ENCODE data around the gene EGFR.

EGFR gene

DNA sequence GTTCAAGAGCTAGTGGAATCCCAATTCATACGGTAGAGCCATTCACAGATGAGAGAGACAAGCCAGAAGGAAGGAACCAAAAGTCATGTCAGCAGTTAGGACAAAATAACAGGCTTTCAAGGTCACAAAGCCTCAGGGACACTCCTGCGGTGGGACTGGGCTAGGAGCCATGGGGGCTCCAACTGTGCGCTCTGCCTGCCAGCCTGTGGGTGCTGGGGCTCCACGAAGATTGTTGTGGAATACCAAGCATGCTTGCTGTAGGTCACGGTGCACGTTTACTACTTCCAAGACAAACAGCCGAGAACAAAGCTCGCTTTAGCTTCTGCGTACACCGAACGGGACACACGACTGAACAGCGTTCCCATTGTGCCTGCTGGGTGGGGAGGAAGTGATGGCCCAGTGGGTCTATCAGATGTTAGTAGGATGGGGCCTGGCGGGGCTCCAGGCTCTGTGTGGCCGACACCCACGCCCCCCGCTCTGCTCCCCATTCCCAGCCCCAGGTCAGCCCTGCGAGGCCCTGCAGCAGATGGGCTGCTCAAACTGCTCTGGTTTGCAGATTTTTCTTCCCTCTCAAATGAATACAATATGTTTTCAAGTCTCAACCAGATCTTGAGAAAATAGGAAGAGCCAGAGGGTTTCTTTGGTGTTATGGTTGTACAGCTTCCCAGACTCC is 158.9 kb downstream of the EGFR start:
- no peak overlapping the region for H3K27ac ChIP-seq
- no peak for DNase-seq (ENCODE audit: low read depth, low spot score)

DNA sequence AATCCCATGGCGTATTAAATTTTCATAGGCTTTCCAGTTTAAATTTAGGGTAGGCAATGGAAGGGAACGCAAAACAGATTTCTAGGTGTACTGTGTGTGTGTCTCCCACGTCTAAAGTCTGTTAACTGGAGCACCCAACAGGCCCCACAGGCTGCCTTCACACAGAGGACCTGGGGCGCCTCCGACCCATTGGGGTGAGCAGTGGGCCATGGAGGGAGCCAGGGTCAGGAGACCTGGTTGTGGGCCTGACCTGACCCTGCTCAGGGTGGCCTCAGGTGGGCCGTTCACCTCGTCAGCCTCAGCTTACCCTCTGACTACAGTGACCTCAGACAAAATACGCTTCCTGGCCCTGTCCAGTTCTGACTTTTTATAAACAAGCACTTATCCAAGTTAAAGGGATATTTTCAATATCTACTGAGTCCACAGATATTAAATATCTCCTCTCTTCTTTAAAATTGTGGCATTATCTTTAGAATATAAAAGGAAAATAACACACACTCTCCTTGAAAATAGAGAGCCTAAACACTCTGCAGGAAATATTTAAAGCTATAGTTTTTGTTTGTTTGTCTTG is 159.6 kb downstream of the EGFR start:
- no peak for DNase-seq (ENCODE audit: low read depth, low spot score)

GRCh38 chr7:55178863-55179773 is 160.3 kb downstream of the EGFR start:
- no peak overlapping the region for H3K27ac ChIP-seq

More for the DNA sequence above, 159.6 kb downstream of the EGFR start:
- H3K27ac ChIP-seq, result no peak overlapping the region

DNA sequence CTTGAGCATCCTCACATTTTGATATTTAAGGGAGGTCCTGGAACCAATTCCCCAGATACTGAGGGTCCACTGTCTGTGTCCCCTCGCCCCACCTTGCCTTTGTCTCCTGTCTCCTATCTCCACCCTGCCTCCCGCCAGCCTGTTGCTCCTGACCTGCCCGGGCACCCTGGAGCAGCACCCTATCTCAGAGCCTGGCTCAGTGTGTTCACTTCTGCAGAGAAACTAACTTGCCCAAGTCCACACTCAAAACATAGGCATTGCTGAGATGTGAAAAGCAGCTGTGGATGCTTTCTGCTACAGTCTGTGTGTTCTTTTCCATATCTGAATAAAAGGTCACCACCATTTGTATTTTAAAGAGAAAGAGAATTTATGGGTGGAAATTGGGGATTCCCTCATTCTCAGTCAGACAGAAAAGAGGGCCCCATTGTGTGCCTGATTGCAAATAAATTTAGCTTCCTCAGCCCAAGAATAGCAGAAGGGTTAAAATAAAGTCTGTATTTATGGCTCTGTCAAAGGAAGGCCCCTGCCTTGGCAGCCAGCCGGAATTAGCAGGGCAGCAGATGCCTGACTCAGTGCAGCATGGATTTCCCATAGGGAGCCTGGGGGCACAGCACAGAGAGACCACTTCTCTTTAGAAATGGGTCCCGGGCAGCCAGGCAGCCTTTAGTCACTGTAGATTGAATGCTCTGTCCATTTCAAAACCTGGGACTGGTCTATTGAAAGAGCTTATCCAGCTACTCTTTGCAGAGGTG is 161.3 kb downstream of the EGFR start:
- H3K27ac ChIP-seq, result no peak overlapping the region
- no peak for DNase-seq (ENCODE audit: low read depth, low spot score)

More at GRCh38 chr7:55178863-55179773, 160.3 kb downstream of the EGFR start:
- no peak for DNase-seq (ENCODE audit: low read depth, low spot score)

DNA sequence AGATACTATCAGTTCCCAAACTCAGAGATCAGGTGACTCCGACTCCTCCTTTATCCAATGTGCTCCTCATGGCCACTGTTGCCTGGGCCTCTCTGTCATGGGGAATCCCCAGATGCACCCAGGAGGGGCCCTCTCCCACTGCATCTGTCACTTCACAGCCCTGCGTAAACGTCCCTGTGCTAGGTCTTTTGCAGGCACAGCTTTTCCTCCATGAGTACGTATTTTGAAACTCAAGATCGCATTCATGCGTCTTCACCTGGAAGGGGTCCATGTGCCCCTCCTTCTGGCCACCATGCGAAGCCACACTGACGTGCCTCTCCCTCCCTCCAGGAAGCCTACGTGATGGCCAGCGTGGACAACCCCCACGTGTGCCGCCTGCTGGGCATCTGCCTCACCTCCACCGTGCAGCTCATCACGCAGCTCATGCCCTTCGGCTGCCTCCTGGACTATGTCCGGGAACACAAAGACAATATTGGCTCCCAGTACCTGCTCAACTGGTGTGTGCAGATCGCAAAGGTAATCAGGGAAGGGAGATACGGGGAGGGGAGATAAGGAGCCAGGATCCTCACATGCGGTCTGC is 162.2 kb downstream of the EGFR start:
- no peak overlapping the region for H3K27ac ChIP-seq
- DNase-seq (ENCODE audit: low read depth, low spot score), result no peak

GRCh38 chr7:55181762-55182161 is 162.9 kb downstream of the EGFR start:
- no peak overlapping the region for H3K27ac ChIP-seq
- no peak for DNase-seq (ENCODE audit: low read depth, low spot score)

GRCh38 chr7:55183897-55184296 is 165.1 kb downstream of the EGFR start:
- no peak for DNase-seq (ENCODE audit: low read depth, low spot score)
- peak overlapping the region; percentile 69 for H3K27ac ChIP-seq

GRCh38 chr7:55185321-55185802 is 166.5 kb downstream of the EGFR start:
- no peak for DNase-seq (ENCODE audit: low read depth, low spot score)
- H3K27ac ChIP-seq, result peak overlapping the region; percentile 69

GRCh38 chr7:55185941-55186609 is 167.3 kb downstream of the EGFR start:
- peak; percentile 88 for DNase-seq (ENCODE audit: low read depth, low spot score)
- peak overlapping the region; percentile 69 for H3K27ac ChIP-seq

DNA sequence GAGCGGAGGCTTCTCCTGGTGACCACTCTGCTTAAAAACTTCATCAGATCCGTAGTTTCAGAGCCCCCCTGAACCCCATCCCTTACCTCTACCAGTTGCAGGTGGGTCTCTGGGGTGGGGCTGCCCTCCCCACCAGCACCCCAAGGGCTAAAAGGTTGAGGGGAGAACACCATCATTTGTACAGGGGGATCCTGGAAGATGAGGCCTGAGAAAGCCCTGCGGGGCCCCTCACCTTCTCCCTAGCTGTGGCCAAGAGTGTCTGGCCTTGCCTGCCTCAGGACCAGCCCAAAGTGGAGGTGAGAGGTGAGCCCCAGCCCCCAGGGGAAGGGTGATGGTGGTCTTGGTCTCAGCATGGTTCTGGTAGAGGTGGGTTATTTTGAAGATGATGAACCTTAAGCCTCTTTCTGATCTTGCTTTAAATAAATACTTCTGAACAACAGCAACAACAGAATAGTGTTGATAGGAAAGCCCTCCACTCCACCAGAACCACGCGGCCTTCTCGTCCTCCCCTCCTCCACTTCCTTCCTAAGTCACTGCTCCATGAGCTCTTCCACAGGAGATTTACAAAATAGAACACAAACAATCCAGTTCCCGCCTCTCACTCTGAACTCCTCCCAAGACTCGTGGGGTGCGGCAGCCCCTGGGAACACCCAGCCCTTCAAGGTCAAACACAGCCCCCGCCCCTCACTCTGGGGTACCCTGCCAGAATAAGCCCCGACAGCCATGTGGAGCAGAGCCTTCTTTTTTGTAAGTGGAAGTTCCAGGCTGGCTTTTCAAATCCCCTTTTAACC is 169.1 kb downstream of the EGFR start:
- no peak overlapping the region for H3K27ac ChIP-seq
- no peak for DNase-seq (ENCODE audit: low read depth, low spot score)

- no peak overlapping the region for H3K27ac ChIP-seq
- DNase-seq (ENCODE audit: low read depth, low spot score), result no peak
Measured at GRCh38 chr7:55188590-55189138, 169.8 kb downstream of the EGFR start.

GRCh38 chr7:55189146-55189766 is 170.4 kb downstream of the EGFR start:
- H3K27ac ChIP-seq, result no peak overlapping the region

GRCh38 chr7:55189878-55190436 is 171.1 kb downstream of the EGFR start:
- H3K27ac ChIP-seq, result no peak overlapping the region
- DNase-seq (ENCODE audit: low read depth, low spot score), result no peak

More at GRCh38 chr7:55189146-55189766, 170.4 kb downstream of the EGFR start:
- DNase-seq (ENCODE audit: low read depth, low spot score), result no peak

GRCh38 chr7:55190511-55191160 is 171.8 kb downstream of the EGFR start:
- DNase-seq (ENCODE audit: low read depth, low spot score), result no peak
- no peak overlapping the region for H3K27ac ChIP-seq

GRCh38 chr7:55191161-55191925 is 172.5 kb downstream of the EGFR start:
- H3K27ac ChIP-seq, result no peak overlapping the region
- no peak for DNase-seq (ENCODE audit: low read depth, low spot score)
